ENCODE measurements around the gene PAGE1. TPM values are rescaled to one million over a fixed set of nuclear protein-coding genes. Genes with fewer than 3 reads are reported as not detected.

PAGE1 gene
- total RNA-seq, 1 donor from 2014 or later, result not detected

DNA sequence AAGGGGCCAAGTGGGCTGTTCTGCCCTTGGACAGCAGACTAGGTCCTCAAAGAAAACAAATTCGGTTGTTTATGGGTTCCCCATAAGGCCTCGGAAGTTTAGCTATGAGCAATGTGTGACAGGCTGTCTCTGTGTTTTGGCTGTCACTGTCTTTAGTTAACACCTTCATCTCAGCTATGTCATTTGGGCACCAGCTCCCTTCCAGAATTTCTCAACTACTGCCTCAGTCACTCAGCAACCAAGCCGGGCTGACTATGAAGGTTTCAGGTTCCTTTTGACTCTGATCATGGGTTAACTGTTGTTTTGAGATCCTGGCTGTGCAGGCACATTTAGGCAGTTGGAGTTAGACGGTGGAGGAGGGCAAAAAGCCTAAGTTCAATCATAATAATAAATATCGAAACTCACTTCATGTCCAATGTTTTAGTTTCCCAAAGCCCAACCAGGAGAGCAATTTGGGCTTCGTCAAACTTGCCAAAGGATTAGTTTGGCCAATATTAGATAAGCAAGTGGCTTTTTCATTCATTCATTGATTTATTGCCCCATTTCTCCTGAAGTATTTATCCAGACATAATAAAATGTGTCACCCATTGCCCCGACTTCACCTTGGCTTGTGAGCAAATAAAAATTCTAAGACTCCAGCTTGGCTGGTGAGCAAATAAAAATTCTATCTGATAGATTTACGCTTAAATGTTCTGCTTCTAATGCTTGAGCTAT lies 9.1 kb upstream of the PAGE1 start:
- peak overlapping the region in 2 of 3 donors; percentile 16 to 23 for H3K9ac ChIP-seq (ENCODE audit: low read depth in 1 of 3, low read length in 3 of 3)
- no peaks in the 10 kb centered on the region for H3K36me3 ChIP-seq (ENCODE audit: control insufficient read depth in 3 of 3, insufficient read depth in 3 of 3, low read length in 3 of 3)
- peaks cover 0 to 7% (median 0%) of the 10 kb centered on the region in 3 donors for H3K4me1 ChIP-seq (ENCODE audit: control insufficient read depth in 3 of 3, insufficient read depth in 3 of 3, low read length in 3 of 3)
- peaks cover 0 to 5% (median 0%) of the 10 kb centered on the region in 3 donors for H3K27me3 ChIP-seq (ENCODE audit: control insufficient read depth in 3 of 3, insufficient read depth in 3 of 3, low read length in 3 of 3)
- H3K27ac ChIP-seq (ENCODE audit: low read depth, low read length), result no peak overlapping the region
- no peaks in the 10 kb centered on the region for H3K9me3 ChIP-seq (ENCODE audit: control insufficient read depth in 3 of 3, low read length in 3 of 3)
- no peak overlapping the region for H3K4me3 ChIP-seq (ENCODE audit: low read length in 3 of 3)

DNA sequence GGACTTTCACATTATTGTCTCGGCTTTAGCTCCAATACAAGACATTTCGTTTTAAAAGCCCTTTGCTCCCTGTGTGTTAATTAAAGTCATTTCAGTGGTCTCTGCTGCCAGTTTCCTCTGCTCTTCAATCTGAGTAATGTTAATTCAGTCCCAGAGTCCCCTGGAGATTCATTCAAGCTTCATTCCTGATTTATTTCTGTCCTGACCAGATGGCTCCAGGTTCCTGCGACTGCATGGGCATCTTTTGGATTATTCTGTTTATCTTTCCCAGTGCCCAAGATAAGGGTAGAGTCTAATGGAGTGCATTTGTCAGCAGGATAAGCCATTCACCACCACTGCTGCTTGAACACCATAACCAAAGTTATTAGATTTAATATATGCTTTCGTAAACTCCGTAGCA lies 6.1 kb upstream of the PAGE1 start:
- Histone ChIP-seq H3K9ac (ENCODE audit: low read depth in 1 of 3, low read length in 3 of 3) (no peak overlapping the region), H3K27ac (ENCODE audit: low read depth, low read length) (no peak overlapping the region), H3K4me3 (ENCODE audit: low read length in 3 of 3) (no peak overlapping the region), H3K36me3 (ENCODE audit: control insufficient read depth in 3 of 3, insufficient read depth in 3 of 3, low read length in 3 of 3) (no peaks in the 10 kb centered on the region), H3K9me3 (ENCODE audit: control insufficient read depth in 3 of 3, low read length in 3 of 3) (no peaks in the 10 kb centered on the region), H3K4me1 (ENCODE audit: control insufficient read depth in 3 of 3, insufficient read depth in 3 of 3, low read length in 3 of 3) (peaks cover 0 to 7% (median 0%) of the 10 kb centered on the region in 3 donors), H3K27me3 (ENCODE audit: control insufficient read depth in 3 of 3, insufficient read depth in 3 of 3, low read length in 3 of 3) (peaks cover 0 to 5% (median 0%) of the 10 kb centered on the region in 3 donors)

DNA sequence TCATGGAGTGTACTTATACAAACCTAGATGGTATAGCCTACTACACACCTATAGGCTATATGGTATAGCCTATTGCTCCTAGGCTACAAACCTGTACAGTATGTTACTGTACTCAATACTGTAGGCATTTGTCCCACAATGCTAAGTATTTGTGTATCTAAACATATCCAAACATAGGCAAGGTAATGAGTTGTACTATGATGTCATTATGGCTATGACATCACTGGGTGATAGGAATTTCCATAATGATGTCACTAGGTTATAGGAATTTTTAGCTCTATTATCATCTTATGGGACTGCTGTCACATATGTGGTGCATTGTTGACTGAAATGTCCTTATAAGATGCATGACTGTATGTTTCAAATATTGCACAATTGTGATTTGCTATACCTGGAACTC lies 5.5 kb upstream of the PAGE1 start:
- Histone ChIP-seq H3K27me3 (ENCODE audit: control insufficient read depth in 3 of 3, insufficient read depth in 3 of 3, low read length in 3 of 3) (peaks cover 0 to 5% (median 0%) of the 10 kb centered on the region in 3 donors), H3K36me3 (ENCODE audit: control insufficient read depth in 3 of 3, insufficient read depth in 3 of 3, low read length in 3 of 3) (no peaks in the 10 kb centered on the region), H3K9ac (ENCODE audit: low read depth in 1 of 3, low read length in 3 of 3) (no peak overlapping the region), H3K27ac (ENCODE audit: low read depth, low read length) (no peak overlapping the region), H3K4me1 (ENCODE audit: control insufficient read depth in 3 of 3, insufficient read depth in 3 of 3, low read length in 3 of 3) (peaks cover 0 to 7% (median 0%) of the 10 kb centered on the region in 3 donors), H3K9me3 (ENCODE audit: control insufficient read depth in 3 of 3, low read length in 3 of 3) (no peaks in the 10 kb centered on the region), H3K4me3 (ENCODE audit: low read length in 3 of 3) (no peak overlapping the region)

DNA sequence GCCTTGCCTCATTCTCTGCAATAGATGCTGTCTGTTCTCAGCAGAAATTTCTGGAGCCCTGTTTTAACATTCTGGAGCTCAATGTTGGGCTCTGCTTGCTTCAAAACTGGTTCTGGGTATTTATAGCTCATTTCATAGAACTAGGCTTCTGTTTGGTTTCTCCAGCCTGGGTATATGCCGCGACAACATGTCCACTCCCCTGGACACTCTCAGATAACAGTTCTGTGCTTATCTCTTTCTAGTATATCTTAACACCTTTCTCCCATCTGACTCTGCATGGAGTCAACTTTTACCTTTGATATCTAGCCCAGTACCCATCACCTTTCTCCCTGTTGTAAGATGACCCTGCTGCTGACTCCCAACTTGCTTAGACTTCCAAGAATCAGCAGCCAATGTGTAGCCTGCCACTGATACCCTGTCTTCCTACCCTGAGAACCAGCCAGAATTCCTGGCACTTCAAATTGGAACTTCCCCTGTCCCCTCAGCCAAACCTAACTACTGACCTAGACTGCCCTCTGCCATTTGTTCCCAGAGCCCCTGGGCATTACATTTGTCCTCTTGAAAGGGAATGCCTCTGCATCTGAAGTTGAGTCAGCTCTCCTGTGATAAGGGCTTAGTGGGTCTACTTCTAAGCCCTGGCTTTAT lies 20.6 kb downstream of the PAGE1 start:
- Histone ChIP-seq H3K27me3 (ENCODE audit: control insufficient read depth in 3 of 3, insufficient read depth in 3 of 3, low read length in 3 of 3) (peaks cover 0 to 6% (median 0%) of the 10 kb centered on the region in 3 donors), H3K9ac (ENCODE audit: low read depth in 1 of 3, low read length in 3 of 3) (peak overlapping the region in 1 of 3 donors; percentile 25), H3K4me1 (ENCODE audit: control insufficient read depth in 3 of 3, insufficient read depth in 3 of 3, low read length in 3 of 3) (peaks cover 0 to 9% (median 7%) of the 10 kb centered on the region in 3 donors), H3K4me3 (ENCODE audit: low read length in 3 of 3) (no peak overlapping the region), H3K9me3 (ENCODE audit: control insufficient read depth in 3 of 3, low read length in 3 of 3) (no peaks in the 10 kb centered on the region), H3K27ac (ENCODE audit: low read depth, low read length) (peak overlapping the region; percentile 33), H3K36me3 (ENCODE audit: control insufficient read depth in 3 of 3, insufficient read depth in 3 of 3, low read length in 3 of 3) (no peaks in the 10 kb centered on the region)

DNA sequence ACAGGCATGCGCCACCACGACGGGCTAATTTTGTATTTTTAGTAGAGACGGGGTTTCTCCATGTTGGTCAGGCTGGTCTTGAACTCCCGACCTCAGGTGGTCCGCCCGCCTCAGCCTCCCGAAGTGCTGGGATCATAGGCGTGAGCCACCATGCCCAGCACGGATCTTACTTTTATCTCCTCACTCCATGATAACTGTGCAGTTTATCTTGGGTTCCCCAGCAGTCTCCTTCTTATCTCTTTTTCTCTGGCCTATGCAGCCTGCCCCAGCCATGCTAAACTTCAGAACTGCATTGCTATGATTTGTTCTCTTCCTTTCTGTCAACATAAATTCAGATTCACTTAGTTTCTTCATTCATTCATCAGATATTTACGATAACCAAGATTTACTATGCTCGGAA lies 22.4 kb downstream of the PAGE1 start:
- no peak overlapping the region for H3K27ac ChIP-seq (ENCODE audit: low read depth, low read length)
- H3K4me3 ChIP-seq (ENCODE audit: low read length in 3 of 3), result no peak overlapping the region
- peaks cover 0 to 6% (median 0%) of the 10 kb centered on the region in 3 donors for H3K27me3 ChIP-seq (ENCODE audit: control insufficient read depth in 3 of 3, insufficient read depth in 3 of 3, low read length in 3 of 3)
- no peak overlapping the region for H3K9ac ChIP-seq (ENCODE audit: low read depth in 1 of 3, low read length in 3 of 3)
- no peaks in the 10 kb centered on the region for H3K9me3 ChIP-seq (ENCODE audit: control insufficient read depth in 3 of 3, low read length in 3 of 3)
- H3K36me3 ChIP-seq (ENCODE audit: control insufficient read depth in 3 of 3, insufficient read depth in 3 of 3, low read length in 3 of 3), result no peaks in the 10 kb centered on the region
- H3K4me1 ChIP-seq (ENCODE audit: control insufficient read depth in 3 of 3, insufficient read depth in 3 of 3, low read length in 3 of 3), result peaks cover 0 to 9% (median 7%) of the 10 kb centered on the region in 3 donors

DNA sequence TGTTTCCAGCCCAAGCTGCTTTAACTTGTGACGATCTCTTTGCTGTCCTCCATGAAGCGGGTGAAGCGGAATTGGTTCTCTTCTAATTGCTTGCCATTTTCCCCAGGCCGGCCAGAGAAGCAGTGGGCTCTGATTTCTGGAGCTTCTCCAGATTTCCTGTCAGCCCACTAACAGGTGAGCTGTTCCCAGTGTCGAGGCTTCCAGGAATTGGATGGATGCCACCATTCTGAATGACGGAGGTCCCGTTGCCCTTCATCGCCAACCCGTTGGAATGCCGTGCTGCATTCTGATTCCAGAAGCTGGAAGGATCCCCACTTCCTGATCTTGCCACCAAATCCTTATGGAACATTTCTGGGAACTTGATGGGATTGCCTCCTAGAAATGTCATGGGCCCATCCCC lies 31.0 kb downstream of the PAGE1 start:
- Histone ChIP-seq H3K9me3 (ENCODE audit: control insufficient read depth in 3 of 3, low read length in 3 of 3) (no peaks in the 10 kb centered on the region), H3K9ac (ENCODE audit: low read depth in 1 of 3, low read length in 3 of 3) (no peak overlapping the region), H3K27ac (ENCODE audit: low read depth, low read length) (no peak overlapping the region), H3K36me3 (ENCODE audit: control insufficient read depth in 3 of 3, insufficient read depth in 3 of 3, low read length in 3 of 3) (no peaks in the 10 kb centered on the region), H3K27me3 (ENCODE audit: control insufficient read depth in 3 of 3, insufficient read depth in 3 of 3, low read length in 3 of 3) (no peaks in the 10 kb centered on the region), H3K4me1 (ENCODE audit: control insufficient read depth in 3 of 3, insufficient read depth in 3 of 3, low read length in 3 of 3) (no peaks in the 10 kb centered on the region), H3K4me3 (ENCODE audit: low read length in 3 of 3) (no peak overlapping the region)

DNA sequence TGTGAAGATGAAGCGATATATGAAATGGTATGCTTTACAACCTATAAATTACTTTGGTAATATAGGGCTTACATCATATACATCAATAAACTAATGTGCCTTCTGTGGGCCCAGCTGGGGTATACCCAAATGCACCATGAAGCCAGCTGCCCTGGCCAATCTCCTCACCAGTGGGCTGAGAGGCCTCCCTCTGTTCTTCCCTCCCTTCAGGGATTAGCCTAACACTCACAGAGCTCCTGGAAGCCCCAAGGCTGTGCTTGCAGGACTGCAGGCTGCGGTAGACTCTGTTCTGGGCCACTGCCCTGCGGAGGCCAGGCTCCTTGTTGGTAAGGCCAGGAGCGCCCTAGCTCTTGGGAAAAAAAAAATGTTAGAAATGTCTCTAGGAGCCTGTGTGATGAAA lies 33.9 kb downstream of the PAGE1 start:
- Histone ChIP-seq H3K36me3 (ENCODE audit: control insufficient read depth in 3 of 3, insufficient read depth in 3 of 3, low read length in 3 of 3) (no peaks in the 10 kb centered on the region), H3K4me1 (ENCODE audit: control insufficient read depth in 3 of 3, insufficient read depth in 3 of 3, low read length in 3 of 3) (no peaks in the 10 kb centered on the region), H3K9me3 (ENCODE audit: control insufficient read depth in 3 of 3, low read length in 3 of 3) (no peaks in the 10 kb centered on the region), H3K9ac (ENCODE audit: low read depth in 1 of 3, low read length in 3 of 3) (no peak overlapping the region), H3K27me3 (ENCODE audit: control insufficient read depth in 3 of 3, insufficient read depth in 3 of 3, low read length in 3 of 3) (no peaks in the 10 kb centered on the region), H3K4me3 (ENCODE audit: low read length in 3 of 3) (no peak overlapping the region), H3K27ac (ENCODE audit: low read depth, low read length) (no peak overlapping the region)

DNA sequence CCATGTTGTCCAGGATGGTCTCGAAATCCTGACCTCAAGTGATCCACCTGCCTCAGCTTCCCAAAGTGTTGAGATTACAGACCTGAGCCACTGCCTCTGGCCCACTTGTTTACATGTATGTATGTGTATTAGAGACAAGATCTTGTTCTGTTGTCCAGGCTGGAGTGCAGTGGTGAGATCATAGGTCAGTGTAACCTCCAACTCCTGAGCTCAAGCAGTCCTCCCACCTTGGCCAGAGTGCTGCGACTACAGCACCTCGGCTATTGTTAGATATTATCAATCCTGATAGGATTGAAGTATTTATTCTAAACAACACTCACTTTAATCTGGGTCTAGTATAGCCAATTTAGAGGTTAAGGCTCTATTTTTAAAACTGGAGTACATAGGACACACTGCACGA lies 36.0 kb downstream of the PAGE1 start:
- H3K4me1 ChIP-seq (ENCODE audit: control insufficient read depth in 3 of 3, insufficient read depth in 3 of 3, low read length in 3 of 3), result no peaks in the 10 kb centered on the region
- H3K27me3 ChIP-seq (ENCODE audit: control insufficient read depth in 3 of 3, insufficient read depth in 3 of 3, low read length in 3 of 3), result no peaks in the 10 kb centered on the region
- no peaks in the 10 kb centered on the region for H3K9me3 ChIP-seq (ENCODE audit: control insufficient read depth in 3 of 3, low read length in 3 of 3)
- H3K9ac ChIP-seq (ENCODE audit: low read depth in 1 of 3, low read length in 3 of 3), result no peak overlapping the region
- no peaks in the 10 kb centered on the region for H3K36me3 ChIP-seq (ENCODE audit: control insufficient read depth in 3 of 3, insufficient read depth in 3 of 3, low read length in 3 of 3)
- no peak overlapping the region for H3K4me3 ChIP-seq (ENCODE audit: low read length in 3 of 3)
- no peak overlapping the region for H3K27ac ChIP-seq (ENCODE audit: low read depth, low read length)

DNA sequence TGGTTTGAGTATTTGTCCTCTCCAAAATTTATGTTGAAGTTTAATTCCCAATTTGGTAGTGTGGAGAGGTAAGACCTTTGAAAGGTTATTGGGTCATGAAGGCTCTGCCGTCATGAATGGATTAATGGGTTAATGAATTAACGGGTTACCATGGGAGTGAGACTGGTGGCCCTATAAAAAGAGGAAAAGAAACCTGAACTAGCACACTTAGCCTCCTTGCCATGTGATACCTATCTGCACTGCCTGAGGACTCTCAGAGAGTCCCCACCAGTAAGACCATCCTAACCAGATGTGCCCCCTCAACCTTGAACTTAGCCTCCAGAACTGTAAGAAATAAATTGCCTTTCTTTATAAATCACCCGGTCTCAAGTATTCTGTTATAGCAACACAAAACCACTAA lies 39.3 kb downstream of the PAGE1 start:
- Histone ChIP-seq H3K9me3 (ENCODE audit: control insufficient read depth in 3 of 3, low read length in 3 of 3) (no peaks in the 10 kb centered on the region), H3K27me3 (ENCODE audit: control insufficient read depth in 3 of 3, insufficient read depth in 3 of 3, low read length in 3 of 3) (no peaks in the 10 kb centered on the region), H3K4me1 (ENCODE audit: control insufficient read depth in 3 of 3, insufficient read depth in 3 of 3, low read length in 3 of 3) (no peaks in the 10 kb centered on the region), H3K4me3 (ENCODE audit: low read length in 3 of 3) (no peak overlapping the region), H3K27ac (ENCODE audit: low read depth, low read length) (no peak overlapping the region), H3K9ac (ENCODE audit: low read depth in 1 of 3, low read length in 3 of 3) (no peak overlapping the region), H3K36me3 (ENCODE audit: control insufficient read depth in 3 of 3, insufficient read depth in 3 of 3, low read length in 3 of 3) (no peaks in the 10 kb centered on the region)

DNA sequence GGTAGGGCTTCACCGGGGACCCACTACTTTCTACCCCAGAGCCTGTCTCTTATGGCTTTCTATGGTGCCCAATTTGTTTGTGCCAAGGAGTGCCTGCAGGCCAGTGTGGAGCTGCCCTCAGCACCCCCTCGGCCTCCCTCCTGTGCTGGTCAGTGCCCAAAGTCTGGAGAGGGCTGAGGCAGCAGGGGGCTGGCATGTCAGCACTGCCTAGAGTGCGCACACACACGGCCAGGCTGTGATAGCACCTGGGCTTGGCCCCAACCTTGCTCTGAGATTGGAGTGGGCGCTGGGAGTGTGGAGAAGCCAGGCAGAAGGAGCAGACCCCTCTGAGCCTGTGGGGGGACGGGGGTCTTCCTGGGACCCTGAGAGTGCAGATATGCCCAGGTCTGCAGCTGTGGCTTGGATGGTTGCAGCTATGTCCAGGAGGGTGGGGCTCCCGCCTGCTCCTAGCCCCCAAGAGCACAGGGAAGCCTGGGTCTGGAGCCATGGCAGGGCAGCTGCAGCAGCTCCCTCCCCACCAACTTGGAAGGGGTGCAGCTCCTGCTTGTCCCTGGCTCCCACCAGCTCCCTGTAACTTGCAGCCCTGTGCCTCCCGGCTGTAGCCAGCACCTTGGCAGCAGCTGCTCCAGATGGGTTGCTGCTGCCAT lies 50.7 kb downstream of the PAGE1 start:
- Histone ChIP-seq H3K27me3 (ENCODE audit: control insufficient read depth in 3 of 3, insufficient read depth in 3 of 3, low read length in 3 of 3) (peaks cover 0 to 8% (median 0%) of the 10 kb centered on the region in 3 donors), H3K9me3 (ENCODE audit: control insufficient read depth in 3 of 3, low read length in 3 of 3) (no peaks in the 10 kb centered on the region)

More for the DNA sequence above, 50.7 kb downstream of the PAGE1 start:
- no peak overlapping the region for H3K27ac ChIP-seq (ENCODE audit: low read depth, low read length)
- no peaks in the 10 kb centered on the region for H3K4me1 ChIP-seq (ENCODE audit: control insufficient read depth in 3 of 3, insufficient read depth in 3 of 3, low read length in 3 of 3)
- H3K9ac ChIP-seq (ENCODE audit: low read depth in 1 of 3, low read length in 3 of 3), result no peak overlapping the region
- H3K4me3 ChIP-seq (ENCODE audit: low read length in 3 of 3), result no peak overlapping the region
- no peaks in the 10 kb centered on the region for H3K36me3 ChIP-seq (ENCODE audit: control insufficient read depth in 3 of 3, insufficient read depth in 3 of 3, low read length in 3 of 3)
